Femur (tissue), 1 donor: ENCODE results near the gene CRACDL.

ENCODE experiments used
- DNase-seq: peaks from one replicate; pipeline ENCODE4 v3.0.0-alpha.2; 2017

Gene CRACDL

DNA sequence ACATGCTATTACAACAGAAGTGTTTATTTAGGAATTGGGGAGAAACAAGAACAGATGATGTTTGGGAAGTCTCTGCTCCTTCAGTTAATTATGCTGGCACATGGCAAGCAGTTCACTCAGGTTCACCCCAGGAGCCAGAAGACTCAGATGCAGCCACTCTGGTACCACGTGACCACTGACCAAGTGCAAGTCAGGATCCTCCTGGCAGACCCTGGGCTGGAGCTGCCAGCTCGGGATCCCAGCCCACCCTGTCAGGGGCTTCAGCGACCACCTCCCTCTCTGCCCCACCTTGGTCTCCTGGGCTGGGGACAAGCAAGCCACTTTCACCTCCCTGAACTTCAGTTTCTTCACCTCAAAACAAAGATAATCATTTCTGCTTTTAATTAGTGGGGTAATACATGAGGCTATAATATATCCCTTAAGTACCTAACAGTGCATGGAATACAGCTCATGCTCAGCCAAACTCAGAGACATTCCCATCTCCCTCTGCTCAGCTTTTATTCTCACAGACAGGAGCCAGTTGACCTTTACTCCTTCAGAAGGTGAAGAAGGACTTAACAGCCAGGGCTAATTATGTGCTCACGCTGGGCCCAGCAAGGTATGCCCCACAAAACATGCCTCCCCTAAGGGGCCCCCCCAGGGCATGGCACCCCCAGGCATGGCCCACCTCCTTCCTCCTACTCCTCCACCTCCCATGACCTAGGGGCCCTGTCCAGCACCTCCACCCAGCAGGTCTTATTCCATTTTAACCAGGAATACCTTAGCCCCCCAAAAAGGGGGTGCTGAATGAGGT lies 11.8 kb downstream of the CRACDL start:
- DNase-seq, result no peak

DNA sequence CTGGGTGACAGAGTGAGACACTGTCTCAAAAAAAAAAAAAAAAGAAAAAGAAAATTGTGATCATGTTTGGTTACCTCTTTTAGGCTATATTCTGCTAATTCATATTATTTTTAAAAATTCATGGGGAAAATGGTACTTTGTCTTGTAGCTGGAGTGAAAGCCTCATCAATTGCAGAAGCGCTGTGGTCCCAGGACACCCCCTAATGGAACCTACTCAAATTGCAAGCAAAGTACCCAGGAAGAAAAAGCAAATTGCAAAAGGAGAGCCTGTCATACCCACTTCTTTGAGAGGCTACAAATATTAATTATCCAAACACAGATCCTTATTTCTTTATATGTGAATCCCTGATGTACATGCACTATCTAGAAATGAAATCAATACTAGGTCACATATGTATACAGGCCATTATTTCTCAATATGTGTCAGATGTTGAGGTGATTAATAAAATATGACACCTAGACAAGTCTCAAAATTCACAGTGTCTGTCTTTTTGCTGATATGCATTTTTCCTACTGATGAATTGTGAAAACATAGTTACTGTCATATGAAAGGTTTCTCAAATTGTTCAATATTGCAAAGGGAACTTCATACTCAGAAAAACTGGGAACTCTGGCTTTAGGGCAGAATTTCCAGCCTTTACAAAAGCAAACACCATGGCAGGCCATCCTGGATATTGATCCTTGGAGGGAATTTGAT lies 12.6 kb downstream of the CRACDL start:
- DNase-seq, result no peak

GRCh38 chr2:98921062-98921461 lies 15.0 kb downstream of the CRACDL start:
- no peak for DNase-seq

DNA sequence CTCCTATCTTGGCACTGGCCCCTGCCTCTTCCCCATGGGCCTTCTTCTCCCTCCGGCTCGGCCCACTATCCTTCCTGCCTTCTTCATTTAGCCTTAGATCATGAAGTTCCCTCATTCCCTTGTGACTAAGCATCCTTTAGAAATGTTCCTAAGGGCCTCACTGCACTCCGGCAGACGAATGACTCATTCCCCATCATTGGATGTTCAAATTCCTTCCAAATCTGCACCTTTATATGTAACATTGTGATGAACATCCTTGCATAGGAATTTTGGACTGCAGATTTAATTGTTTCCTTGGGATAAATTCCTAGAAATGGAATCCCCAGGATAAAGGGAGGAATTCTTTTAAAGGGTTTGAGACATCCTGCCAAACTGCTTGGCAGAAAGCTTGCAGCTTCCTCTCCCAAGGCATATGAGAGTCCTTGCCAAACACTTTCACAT lies 19.0 kb downstream of the CRACDL start:
- DNase-seq, result no peak

- DNase-seq, result no peak
Observed at GRCh38 chr2:98915751-98916358, 20.2 kb downstream of the CRACDL start.

DNA sequence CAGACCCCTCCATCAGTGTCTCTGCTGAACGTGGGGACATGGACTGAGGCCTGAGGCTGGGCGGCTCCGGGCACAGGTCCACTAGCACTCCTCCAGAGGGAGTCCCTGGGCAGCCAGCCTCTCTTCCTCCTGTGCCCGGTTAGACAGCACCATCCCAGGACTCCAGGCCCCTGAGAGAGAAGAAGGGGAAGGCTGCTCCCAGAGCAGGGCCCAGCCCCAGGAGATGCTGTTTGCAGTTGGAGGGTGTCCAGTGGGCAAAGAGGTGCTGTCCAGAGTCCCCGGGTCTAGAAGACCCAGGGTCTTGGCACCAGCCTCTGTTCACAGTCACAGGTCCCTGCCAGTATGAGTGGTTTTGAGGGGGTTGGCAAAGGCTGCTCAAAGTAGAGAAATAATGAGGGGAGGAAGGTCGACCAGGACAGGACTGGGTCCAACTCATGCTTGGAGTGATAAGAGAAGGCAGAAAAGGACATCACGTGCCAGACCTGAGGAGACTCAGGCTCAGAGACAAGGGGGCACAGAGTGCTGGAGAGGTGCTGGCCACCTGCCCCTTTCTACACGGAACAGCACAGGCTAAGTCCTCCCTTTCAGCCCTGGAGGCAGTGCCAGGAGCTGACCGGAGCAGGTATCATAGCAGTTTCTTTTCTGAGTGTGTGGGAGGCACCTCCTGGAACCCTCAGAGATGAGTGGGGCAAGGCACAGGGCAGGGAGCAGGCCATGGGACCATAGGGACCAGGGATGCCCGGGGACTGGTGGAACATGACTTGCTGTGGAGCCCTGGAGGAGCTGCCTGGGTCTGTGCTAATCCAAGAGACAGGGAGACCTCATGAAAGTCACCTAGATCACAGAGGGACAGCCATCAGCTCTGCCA lies 21.1 kb downstream of the CRACDL start:
- DNase-seq, result peak; percentile 14

DNA sequence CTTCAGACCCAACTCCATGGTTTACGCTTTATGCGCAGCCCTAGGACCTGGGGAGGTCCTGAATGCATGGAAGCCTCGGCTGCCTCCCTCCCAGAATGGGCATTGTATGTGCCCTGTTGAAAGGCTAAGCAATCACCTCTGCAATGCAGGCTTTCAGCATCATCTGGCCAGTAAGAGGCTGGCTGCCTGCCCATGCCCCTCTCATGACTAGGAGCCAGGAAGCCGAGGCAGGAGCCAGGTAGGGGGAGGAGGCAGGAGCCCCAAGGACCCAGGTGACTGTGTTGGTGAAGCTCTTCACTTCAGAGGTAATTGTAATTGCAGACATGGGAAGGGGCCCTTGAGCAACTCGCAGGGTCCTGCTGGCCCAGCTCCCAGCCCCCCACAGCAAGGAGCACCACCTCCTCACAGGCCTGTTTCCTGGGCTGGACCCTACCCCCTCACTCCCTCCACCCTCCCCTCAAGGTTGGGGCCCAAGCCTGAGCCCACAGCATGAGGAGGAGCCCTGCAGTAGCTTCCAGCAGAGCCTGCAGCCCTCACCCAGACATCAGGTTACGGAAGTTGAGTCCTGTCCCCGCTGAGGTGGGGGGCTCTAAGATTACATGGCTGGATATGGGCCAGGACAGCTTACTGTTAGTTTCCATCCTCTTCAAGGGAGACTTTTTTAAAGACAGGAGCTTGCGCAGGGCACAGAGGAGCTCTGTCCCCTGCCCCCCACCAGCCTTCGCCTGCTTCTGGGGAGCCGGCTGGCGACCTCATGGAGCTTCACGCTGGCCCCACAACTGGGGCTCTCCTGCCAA lies 21.9 kb downstream of the CRACDL start:
- DNase-seq, result peak; percentile 18

- peak; percentile 16 for DNase-seq
Observed at GRCh38 chr2:98912957-98913915, 22.8 kb downstream of the CRACDL start.

- DNase-seq, result peak; percentile 76
Observed at GRCh38 chr2:98912221-98912851, 23.7 kb downstream of the CRACDL start.

DNA sequence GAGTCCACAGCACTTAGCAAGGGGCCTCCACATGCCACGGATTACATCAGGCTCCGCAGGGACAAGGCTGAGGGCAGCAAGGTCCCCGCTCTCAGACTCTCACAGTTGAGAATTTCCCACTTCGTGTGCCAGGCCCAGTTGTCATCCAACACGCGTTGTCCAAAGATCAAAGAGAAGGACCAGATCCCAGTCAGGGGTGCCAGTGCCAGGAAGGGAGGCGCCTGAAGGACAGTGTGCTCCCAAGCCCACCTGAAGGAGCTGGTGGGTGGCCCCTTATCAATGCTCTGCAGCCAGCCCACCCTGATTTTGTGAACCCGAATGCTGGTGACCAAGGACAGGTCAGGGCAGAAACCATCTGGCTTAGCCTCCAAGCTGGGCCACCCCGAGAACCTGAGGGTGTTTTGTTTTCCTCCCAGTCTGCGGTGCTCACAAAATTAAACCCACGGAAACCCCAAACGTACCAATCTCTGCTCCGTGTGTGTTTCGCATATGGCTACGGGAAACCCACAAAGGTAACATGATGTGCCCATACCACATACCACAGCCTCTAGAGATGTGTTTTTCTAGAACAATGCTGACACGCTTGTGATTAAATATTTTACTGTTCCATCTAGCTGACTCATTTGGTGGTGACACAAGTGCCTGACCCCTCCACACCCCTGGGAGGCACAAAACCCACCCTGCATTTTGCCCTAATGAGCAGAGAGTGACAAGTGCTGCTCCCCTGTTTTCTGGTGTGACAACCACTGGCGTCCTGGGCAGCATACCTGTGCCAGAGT lies 24.5 kb downstream of the CRACDL start:
- peak; percentile 11 for DNase-seq

GRCh38 chr2:98911126-98911375 lies 25.0 kb downstream of the CRACDL start:
- DNase-seq, result no peak

DNA sequence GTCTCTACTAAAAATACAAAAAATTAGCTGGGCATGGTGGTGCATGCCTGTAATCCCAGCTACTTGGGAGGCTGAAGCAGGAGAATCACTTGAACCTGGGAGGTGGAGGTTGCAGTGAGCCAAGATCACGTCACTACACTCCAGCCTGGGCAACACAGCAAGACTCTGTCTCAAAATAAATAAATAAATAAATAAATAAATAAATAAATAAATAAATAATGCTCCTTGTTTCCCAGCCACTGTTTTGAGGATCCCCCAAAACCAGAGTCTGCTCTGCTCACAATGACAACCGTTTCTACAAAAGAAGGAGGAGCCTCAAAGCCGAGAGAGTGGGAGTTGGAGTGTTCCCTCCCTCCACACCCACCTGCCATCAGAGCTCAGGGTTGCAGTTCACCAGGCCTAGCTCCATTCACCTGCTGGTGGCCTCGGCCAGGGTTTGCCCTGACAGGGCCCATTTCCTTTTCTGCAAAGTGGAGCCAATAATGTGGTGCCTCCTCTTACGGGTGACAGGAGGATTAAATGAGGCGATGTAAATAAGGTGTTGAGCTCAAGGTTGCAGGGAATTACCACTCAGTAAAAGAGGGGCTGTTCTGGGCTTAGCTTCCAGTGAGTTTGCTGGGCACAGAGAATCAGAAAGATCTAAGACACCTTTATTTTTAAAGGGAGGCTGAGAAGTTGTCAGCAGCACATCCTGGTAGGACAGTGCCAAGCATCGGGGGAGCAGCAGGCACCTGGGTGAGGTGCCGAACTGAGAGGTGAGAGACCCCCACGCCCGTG lies 25.5 kb downstream of the CRACDL start:
- peak; percentile 0 for DNase-seq

DNA sequence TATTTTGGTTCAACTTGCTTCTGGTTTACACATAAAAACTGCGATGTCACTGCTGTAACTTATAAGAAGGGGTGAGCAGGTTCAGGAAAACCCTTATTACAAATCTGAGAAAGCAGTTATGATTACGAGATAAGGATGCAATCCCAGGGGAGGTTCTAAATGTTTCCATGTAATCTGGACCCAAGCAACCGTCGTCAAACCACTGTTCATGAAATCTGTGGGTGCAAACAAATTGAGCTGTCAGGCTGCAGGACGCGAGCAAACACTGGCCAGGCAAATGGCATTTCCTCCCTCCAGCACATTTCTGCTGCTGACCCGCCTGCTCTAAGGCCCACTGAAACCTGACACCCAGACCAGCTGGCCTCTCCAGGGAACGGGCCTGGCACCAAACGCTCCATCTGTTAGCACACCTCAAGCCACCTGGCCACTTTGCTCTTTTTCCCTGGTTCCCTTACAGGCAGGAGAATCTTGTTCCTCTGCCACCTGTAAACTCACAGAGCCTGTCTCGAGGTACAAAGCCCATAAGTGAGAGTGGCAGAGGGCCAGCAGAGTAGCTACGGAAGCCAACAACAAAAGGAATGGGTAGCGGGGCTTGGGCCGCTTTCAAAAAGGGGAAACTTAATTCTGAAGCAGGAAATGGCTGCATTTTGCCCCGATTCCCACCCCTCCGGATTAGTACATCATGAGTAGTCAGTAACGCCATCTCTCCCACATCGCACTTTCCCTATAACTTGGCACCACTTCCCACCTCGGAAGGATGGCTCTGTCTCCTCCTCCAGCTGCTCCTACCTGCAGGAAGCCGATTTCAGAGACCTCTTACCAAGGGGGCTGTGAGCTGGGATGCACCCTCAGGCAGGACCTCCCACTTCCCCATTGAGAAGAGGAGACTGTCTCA lies 26.5 kb downstream of the CRACDL start:
- peak; percentile 71 for DNase-seq

- DNase-seq, result peak; percentile 11
Observed at GRCh38 chr2:98908931-98909316, 27.1 kb downstream of the CRACDL start.

DNA sequence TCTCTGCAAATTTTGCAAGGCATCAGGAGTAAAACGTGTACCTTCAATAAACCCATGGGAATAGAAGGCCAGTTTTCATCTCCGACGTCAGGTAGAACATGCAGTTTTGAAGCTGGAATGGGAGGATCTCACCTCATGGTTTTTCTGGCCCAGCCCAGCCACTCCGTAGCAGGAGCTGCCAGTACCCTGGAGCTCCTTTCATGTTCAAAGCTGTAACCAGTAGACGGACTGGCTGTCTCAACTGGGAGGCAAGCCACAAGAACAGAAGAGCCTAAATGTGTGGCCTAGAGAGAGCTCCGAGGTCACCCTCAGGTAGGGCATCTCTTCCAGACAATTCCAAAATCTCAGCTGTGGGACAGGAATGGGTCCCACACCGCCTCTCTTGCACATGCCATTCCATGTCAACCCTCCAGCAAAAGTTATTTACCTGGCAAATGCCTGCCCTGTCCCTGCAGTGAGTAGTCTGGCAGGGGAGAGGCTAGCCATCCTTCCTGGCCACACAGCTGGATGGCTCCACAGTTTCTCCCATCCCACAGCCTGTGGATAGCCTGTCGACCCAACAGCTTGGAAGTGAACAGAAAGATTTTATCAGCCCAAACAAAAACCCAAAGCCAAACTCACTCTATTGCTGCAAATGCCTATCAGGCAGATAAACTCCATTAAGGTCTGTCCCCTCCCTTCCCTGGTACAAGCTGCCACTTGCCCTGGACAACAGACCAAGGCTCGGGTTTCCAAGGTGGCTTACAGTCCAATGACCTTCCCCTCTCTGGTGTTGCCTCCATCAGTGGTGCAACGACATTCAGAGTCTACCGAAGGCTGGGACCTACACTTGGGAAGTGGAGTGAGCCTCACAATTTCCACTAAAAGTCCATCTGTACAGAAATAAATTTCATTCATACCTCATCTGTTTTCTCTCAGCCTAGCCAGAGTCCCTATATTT lies 27.8 kb downstream of the CRACDL start:
- peak; percentile 15 for DNase-seq

DNA sequence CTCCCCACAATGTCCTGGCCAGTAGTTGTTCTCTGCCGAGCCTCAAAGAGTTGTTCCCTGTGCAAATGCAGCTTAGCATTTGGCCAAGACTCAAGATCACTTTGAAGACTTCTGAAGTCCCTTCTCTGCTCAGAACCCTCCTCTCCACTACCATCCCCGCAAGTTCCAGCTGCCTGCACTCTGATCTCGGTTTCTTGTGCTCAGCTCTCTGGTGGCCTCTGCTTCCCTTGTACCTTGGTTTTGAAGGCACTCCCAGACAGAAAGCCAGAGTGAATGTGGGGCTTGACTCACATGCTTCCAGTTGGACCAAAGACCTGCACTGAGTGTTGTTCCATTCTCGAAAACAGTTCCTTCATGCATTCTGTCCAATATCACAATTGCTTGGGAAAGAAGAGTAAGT lies 28.6 kb downstream of the CRACDL start:
- DNase-seq, result no peak
